ENCODE data around the gene SPDYE16.
A peak's percentile ranks its signal among the peaks of the same experiment; 100 is the strongest.

GRCh38 chr7:76515999-76516443, 27.1 kb downstream of the SPDYE16 start:
- TF ChIP-seq, protein P1, sequence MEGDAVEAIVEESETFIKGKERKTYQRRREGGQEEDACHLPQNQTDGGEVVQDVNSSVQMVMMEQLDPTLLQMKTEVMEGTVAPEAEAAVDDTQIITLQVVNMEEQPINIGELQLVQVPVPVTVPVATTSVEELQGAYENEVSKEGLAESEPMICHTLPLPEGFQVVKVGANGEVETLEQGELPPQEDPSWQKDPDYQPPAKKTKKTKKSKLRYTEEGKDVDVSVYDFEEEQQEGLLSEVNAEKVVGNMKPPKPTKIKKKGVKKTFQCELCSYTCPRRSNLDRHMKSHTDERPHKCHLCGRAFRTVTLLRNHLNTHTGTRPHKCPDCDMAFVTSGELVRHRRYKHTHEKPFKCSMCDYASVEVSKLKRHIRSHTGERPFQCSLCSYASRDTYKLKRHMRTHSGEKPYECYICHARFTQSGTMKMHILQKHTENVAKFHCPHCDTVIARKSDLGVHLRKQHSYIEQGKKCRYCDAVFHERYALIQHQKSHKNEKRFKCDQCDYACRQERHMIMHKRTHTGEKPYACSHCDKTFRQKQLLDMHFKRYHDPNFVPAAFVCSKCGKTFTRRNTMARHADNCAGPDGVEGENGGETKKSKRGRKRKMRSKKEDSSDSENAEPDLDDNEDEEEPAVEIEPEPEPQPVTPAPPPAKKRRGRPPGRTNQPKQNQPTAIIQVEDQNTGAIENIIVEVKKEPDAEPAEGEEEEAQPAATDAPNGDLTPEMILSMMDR (IDR thresholded peaks at IDR 0.05): peak in 2 of 3 donors; percentile 34 to 60
- TF ChIP-seq EP300 (IDR thresholded peaks at IDR 0.05): no peak
- no peak for TF ChIP-seq POLR2A (IDR thresholded peaks at IDR 0.05)
